HG02970 (cell line): ENCODE measurements around the gene TRPM4.
"Not testable (repeated sequence)": the region's sequence is repeated elsewhere in the genome, so short reads cannot be mapped to it uniquely, and the experiment has no call there.

Experiments used
- ATAC-seq: cut with Tn5 transposase; IDR thresholded peaks from one replicate; pipeline ENCODE4 v1.9.1; 2021; ENCODE audit warnings: mild to moderate bottlenecking, moderate library complexity, moderate number of reproducible peaks; ENCODE audit not compliant: unreplicated experiment, low FRiP score

The TRPM4 gene

GRCh38 chr19:49182848-49183375 is 25.3 kb downstream of the TRPM4 start:
- no peak for ATAC-seq

- ATAC-seq, result no peak
Observed at GRCh38 chr19:49186108-49186507, 28.5 kb downstream of the TRPM4 start.

- no peak for ATAC-seq
Observed at GRCh38 chr19:49188626-49189200, 31.1 kb downstream of the TRPM4 start.

GRCh38 chr19:49189259-49189658 is 31.7 kb downstream of the TRPM4 start:
- no peak for ATAC-seq

- no peak for ATAC-seq
Observed at GRCh38 chr19:49190781-49191180, 33.2 kb downstream of the TRPM4 start.

GRCh38 chr19:49193822-49194394 is 36.3 kb downstream of the TRPM4 start:
- ATAC-seq, result no peak

- ATAC-seq, result no peak
Observed at GRCh38 chr19:49194408-49194807, 36.8 kb downstream of the TRPM4 start.

GRCh38 chr19:49196527-49197240 is 39.1 kb downstream of the TRPM4 start:
- ATAC-seq, result no peak

GRCh38 chr19:49200238-49200862 is 42.8 kb downstream of the TRPM4 start:
- ATAC-seq, result no peak

- no peak for ATAC-seq
Observed at GRCh38 chr19:49201042-49201441, 43.5 kb downstream of the TRPM4 start.

- ATAC-seq, result no peak
Observed at GRCh38 chr19:49205114-49205513, 47.5 kb downstream of the TRPM4 start.

GRCh38 chr19:49209502-49209901 is 51.9 kb downstream of the TRPM4 start:
- ATAC-seq, result not testable (repeated sequence)

- no peak for ATAC-seq
Observed at GRCh38 chr19:49210108-49210900, 52.7 kb downstream of the TRPM4 start.

- ATAC-seq, result no peak
Observed at GRCh38 chr19:49210901-49211451, 53.4 kb downstream of the TRPM4 start.

- no peak for ATAC-seq
Observed at GRCh38 chr19:49212016-49212701, 54.6 kb downstream of the TRPM4 start.

- no peak for ATAC-seq
Observed at GRCh38 chr19:49213791-49214190, 56.2 kb downstream of the TRPM4 start.

GRCh38 chr19:49214701-49215100 is 57.1 kb downstream of the TRPM4 start:
- ATAC-seq, result no peak

- no peak for ATAC-seq
Observed at GRCh38 chr19:49216071-49216470, 58.5 kb downstream of the TRPM4 start.

- no peak for ATAC-seq
Observed at GRCh38 chr19:49217382-49217781, 59.8 kb downstream of the TRPM4 start.

GRCh38 chr19:49222011-49222410 is 64.4 kb downstream of the TRPM4 start:
- ATAC-seq, result no peak
